HL-60 (cell line): ENCODE data around the gene RNASE8.

Source experiments
- TF ChIP-seq, protein P1 (sequence below): IDR thresholded peaks from one replicate; pipeline ENCODE4 v1.5.1; 2011; ENCODE audit warnings: low read length, control low read depth, inconsistent platforms; ENCODE audit not compliant: insufficient read depth
- TF ChIP-seq, protein P2 (sequence below): IDR thresholded peaks from 2 replicates; pipeline ENCODE4 v1.6.1; 2012; ENCODE audit warnings: low read depth; ENCODE audit not compliant: insufficient replicate concordance

DNA sequence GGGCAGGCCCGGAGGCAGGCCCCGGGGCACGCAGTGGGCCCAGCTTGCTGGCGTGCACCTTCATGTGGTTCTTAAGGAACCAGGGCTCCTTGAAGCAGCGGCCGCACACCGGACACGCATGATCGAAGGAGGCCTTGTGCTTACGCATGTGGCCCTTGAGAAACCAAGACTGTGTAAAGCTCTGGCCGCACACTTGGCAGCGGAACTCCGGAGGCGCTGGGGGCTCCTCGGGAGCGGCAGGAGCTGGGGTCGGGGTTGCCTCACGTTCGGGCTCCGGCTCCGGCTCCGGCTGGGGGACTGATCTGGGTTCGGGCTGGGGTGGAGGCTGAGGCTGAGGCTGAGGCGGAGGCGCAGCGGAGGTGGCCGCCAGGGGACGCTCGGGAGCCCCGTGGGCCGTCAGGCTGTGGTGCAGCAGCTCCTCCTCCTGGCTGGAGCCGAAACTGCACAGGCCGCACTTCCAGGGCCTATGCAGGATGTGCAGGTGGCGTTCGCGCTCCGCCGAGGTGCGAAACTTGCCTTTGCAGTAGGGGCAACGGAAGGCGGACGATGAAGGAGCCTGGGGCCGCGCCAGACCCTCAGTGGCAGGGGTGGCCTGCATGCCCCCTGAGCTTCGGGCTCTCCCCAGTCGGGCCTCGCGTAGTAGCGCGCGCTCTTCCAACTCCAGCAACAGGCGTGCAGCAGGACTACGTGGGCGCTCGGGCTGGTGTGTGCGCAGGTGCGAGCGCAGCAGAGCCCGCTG lies 34.8 kb downstream of the RNASE8 start:
- TF ChIP-seq, protein P1, sequence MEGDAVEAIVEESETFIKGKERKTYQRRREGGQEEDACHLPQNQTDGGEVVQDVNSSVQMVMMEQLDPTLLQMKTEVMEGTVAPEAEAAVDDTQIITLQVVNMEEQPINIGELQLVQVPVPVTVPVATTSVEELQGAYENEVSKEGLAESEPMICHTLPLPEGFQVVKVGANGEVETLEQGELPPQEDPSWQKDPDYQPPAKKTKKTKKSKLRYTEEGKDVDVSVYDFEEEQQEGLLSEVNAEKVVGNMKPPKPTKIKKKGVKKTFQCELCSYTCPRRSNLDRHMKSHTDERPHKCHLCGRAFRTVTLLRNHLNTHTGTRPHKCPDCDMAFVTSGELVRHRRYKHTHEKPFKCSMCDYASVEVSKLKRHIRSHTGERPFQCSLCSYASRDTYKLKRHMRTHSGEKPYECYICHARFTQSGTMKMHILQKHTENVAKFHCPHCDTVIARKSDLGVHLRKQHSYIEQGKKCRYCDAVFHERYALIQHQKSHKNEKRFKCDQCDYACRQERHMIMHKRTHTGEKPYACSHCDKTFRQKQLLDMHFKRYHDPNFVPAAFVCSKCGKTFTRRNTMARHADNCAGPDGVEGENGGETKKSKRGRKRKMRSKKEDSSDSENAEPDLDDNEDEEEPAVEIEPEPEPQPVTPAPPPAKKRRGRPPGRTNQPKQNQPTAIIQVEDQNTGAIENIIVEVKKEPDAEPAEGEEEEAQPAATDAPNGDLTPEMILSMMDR, result peak; percentile 100
- TF ChIP-seq, protein P2, sequence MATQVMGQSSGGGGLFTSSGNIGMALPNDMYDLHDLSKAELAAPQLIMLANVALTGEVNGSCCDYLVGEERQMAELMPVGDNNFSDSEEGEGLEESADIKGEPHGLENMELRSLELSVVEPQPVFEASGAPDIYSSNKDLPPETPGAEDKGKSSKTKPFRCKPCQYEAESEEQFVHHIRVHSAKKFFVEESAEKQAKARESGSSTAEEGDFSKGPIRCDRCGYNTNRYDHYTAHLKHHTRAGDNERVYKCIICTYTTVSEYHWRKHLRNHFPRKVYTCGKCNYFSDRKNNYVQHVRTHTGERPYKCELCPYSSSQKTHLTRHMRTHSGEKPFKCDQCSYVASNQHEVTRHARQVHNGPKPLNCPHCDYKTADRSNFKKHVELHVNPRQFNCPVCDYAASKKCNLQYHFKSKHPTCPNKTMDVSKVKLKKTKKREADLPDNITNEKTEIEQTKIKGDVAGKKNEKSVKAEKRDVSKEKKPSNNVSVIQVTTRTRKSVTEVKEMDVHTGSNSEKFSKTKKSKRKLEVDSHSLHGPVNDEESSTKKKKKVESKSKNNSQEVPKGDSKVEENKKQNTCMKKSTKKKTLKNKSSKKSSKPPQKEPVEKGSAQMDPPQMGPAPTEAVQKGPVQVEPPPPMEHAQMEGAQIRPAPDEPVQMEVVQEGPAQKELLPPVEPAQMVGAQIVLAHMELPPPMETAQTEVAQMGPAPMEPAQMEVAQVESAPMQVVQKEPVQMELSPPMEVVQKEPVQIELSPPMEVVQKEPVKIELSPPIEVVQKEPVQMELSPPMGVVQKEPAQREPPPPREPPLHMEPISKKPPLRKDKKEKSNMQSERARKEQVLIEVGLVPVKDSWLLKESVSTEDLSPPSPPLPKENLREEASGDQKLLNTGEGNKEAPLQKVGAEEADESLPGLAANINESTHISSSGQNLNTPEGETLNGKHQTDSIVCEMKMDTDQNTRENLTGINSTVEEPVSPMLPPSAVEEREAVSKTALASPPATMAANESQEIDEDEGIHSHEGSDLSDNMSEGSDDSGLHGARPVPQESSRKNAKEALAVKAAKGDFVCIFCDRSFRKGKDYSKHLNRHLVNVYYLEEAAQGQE, result no peak
